Stimulated activated CD8-positive, alpha-beta memory T cell treated with anti-CD3 and anti-CD28 coated beads, Interleukin-15, amount 100 ng/mL, for 4 hours (primary cell): ENCODE measurements around the gene TMEM154.

Source experiments
- DNase-seq, 2 donors: peaks; one replicate each; pipeline ENCODE4 v3.0.0-alpha.2; 2020; ENCODE audit warnings: low read depth in 2 of 2

Gene TMEM154

DNA sequence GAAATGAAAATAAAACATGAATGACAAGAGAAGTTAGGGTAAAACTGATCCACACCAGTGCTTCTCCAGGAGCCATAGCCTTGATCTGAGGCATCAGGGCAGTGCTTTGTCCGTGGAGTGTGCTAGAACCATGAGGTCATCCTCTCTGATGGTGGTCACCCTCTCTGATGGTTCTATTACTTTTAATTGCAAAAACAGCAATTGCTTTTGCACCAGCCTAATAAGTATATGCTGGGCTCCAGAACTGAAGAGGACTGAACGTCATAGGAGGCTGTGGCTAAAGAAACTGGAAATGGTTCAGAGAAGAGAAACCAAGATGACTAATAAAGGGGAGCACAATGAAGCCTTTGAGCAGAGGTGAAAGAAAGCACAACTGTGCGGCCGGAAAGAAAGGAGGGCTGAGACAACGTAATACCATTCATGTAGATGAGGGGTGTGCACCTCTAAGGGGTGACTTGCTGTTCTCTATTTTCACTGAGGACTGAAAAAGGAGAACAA lies 17.0 kb upstream of the TMEM154 start:
- peak; percentile 7 to 16 for DNase-seq

DNA sequence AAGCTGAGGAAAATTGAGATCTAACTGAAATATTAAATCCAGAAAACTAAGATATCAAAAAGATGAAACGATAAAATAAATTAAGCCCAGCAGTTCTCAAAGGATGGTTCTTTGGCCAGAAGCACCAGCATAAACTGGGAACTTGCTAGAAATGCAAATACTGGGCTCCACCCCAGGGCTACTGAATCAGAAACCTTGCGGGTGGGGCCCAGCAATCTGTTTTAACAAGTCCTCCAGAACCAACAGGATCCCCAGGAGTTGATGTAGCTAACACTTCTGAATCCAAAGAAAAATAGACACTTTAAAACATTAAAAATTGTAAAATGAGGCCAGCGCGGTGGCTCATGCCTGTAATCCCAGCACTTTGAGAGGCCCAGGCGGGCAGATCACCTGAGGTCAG lies 14.1 kb upstream of the TMEM154 start:
- DNase-seq: no peak

DNA sequence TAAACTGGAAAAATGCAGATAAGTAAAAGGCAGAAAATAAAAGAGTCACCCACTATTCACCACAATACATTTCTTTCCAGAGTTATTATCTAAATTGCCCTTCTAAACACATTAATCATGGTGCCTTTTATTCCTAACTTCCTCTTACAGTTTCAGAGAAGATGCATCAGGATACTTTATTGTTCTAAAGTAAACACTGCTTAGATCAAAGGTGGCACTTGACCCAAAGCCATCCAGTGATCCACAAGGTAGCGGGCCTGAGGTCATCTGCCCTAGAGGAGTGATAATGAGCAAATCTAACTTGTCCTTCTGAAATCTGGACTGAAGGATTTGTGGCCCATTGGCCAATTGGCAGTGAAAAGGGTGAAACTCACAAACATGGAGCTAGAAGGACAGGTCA lies 12.0 kb upstream of the TMEM154 start:
- DNase-seq: no peak

DNA sequence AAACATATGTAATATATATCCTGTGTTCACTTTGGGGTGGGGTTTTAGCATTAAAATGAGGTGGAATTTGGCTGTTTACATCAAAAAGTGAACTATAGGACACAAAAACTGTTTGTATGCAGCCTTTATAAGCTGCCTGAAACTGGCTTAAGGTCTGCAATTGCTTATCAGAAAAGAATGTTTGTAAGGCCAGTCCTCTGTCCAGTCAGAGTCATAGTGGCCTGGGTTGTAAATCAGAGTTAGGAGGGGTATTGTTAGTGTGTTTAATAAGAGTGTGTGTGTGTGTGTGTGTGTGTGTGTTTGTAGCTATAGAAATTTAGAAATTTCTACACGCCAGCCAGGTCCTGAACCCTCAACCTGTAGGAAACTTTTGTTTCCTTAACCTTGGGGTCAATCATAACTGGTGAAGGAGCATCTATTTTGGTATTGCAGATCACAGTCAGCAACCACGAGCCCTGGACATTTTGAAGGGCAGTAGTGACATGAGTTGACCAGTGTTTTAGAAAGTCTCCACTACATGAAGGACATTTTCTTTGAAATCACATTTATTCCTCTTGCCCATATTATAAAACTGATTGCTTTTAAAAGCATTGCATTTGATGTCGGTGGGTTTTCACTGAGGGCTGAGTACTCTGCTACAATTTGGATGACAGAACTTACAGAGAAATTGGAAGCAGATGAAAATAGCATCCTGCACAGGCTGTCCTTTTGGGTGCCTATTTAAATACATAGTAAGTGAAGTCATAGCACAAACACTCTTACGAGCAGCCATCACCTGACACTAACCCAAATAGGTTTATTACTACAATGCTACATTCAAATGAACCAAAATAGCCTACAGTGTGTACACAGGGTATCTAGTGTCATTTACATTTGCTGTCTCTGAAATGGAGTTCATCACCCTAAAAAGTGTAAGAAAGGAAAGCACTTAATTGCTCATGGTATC lies 11.2 kb upstream of the TMEM154 start:
- DNase-seq: no peak

DNA sequence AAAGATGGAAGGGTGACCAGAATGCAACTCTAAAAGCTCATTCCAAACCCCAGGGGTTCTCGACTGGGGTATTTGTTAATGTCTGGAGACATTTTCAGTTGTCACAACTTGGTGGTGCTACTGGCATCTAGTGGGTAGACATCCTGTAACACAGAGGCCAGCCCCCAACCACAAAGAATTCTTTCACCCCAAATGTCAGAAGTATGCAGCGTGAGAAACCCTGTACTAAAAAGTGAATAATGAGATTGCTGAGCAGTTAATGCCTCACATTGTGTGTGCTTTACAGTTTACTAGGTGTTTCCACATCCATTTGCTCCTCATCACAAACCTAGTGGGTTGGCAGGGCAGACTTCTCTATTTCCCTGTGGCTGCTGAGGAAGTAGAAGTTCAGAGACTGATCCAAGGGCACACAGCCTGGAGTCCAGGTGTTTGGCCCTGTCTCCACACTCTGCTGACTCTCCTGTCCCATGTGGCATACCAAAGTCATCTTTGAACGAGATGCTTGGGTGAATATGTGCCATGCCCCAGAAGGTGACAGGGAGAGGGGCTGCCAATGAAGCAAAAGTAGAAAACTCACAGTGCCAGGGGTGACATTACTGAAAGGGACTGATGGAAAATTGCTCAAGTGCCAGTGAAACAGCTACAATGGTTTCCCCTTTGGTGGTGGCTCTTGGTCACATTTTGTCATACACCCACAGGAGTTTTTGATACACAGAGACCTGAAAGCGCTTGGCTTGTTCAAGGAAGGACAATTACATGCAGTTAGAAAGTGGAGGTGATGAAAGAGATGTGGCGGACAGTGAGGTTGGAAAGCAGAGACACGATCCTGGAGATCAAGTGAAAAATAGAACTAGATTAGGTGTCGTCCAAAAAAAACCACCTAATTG lies 10.1 kb upstream of the TMEM154 start:
- DNase-seq: no peak

DNA sequence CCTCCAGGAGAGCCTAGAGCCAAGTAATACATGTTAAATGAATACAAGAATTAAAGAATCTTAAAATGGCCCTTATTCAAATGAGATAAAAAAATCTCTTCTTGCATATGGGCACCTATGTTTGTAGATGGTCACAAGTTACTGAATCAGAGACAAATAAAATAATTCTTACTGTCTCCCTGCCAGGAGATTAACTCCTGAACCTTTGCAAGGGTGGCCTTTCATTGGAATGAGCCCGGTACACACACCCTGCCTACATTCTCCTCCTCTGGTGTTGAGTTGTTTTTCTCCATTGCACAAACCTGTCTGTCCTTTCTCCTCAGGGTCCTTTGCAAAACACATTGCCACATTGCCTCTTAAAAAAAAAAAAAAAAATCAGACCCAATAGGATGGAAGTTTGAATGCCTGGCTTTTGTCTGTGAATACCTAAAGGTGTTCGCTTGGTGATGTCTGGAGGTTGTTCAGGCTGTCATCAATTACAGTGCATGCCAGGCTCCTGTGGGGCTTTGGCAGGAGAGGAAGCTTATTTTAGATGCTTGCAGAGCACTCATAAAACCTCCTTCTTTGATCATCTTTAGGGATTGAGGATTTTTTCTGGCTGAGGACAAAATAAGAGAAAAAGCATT lies 8.3 kb upstream of the TMEM154 start:
- DNase-seq: no peak

DNA sequence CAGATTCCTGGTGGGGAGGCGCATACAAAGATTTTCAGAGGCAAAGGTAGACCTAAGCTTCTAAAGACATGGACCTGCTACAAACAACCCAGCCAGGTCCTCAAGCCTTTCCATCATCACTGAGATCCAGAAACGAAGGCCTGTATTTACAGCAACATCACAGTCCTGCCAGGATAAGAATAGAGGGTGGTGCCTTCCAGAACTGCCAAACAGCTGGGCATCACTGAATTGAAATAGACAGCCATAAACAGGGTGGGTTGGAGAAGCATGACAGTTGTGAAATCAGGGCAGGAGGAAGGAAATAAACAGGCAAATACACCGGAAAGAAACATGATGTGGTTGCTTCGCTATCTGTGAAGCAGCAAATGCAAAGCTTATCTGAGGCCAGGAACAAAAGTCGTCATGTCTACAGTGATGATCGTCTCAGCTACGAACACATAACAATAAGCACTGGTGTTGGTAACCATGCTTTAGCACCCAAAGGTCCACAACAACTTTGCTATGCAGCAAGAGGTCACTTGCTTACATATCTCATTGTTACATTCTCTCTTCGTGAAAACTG lies 6.7 kb upstream of the TMEM154 start:
- no peak for DNase-seq

DNA sequence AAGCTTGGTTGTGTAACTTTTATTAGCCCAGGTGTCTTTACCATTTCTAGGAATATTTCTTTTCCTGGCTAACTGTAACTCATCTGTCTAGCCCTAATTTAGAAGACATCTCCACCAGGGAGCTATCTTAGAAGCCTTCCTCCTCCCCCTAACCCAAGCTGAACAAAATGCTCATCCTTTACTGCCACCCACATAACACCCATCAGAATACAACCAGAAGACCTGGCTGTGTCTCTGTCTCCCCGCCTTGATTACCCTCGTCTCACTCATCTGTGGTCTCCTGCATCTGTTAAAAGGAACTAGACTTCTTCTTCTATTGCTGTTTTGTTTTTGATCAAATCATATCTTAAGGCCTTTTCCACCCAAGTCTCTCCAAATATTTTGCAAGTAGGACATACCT lies 4.8 kb upstream of the TMEM154 start:
- no peak for DNase-seq

DNA sequence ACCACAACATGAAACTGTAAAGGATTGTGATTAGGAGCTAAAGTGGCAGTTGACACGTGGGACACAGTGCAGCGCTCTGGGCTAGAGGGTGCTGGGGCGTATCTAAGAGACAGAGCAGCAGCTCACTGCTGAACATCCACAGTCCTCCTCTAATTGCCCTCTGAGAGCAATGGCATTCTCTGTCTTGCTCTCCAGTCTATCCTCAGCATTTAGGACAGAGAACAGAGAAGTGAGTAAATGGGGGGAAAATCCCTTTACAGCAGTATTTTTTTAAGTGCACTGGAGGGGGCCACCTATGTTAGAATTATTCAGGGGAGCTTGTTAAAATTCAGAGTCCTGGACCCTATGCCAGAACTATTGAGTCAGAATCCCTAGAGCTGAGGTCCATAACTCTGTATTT lies 4.2 kb upstream of the TMEM154 start:
- no peak for DNase-seq

DNA sequence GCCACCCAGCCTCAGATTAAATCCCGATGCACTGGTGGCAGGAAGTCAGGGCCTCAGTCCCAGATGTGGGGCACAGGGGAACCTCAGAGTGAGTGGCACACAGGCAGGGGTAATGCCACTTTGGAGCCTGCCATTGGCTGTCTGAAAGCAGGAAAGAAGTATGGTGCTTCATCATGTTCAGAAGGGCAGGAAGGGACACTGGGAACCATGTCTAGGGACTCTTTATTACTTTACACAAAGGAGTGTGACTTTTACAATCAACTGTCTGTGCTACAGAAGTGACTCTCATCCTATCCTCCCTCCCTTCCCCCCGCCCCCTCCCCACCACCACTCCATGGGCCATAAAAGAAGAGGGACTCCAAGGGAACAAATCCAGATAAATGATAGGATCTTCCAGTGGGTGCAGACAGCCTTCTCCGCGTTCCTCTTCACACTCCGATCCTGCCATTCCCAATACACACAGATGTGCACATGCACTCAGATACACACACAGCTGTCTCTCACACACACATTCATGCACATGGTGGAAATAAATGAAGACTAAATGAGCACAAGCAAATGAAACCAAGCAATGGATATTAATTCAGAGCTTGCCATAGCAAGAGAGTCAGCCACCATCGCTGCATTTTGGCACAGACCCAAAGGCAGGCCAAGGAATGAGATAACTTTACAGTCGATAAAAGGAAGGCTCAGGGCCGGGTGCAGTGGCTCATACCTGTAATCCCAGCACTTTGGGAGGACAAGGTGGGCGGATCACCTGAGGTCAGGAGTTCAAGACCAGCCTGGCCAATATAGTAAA lies 2.5 kb upstream of the TMEM154 start:
- DNase-seq: no peak

DNA sequence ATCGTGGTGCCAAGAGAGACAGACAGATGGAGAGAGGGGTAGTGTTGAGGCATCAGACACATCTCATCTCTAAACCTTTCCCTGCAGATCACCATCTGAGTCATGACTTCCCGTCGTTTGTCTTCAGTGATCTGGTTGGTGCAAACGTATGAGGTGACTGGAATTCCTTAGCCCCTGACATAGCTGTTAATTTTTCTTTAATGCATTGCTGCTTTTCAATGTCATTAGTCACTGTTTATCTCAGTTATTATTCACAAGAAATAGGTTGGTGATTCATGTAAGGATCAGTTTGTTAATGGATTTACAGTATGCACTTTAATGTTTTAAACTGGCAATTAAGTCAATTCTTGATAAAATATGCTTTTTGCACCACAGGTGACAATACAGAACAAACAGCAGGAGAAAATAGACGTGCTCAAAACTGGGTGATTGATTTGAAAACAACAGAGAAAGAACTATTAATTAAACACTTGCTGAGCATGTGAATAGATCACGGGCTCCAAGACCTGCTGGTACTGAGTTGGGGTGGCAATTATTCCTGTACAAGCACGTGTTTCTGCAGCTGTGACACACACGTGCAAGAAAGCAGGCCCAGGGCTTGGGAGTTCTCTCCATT lies 1.3 kb upstream of the TMEM154 start:
- DNase-seq: no peak

DNA sequence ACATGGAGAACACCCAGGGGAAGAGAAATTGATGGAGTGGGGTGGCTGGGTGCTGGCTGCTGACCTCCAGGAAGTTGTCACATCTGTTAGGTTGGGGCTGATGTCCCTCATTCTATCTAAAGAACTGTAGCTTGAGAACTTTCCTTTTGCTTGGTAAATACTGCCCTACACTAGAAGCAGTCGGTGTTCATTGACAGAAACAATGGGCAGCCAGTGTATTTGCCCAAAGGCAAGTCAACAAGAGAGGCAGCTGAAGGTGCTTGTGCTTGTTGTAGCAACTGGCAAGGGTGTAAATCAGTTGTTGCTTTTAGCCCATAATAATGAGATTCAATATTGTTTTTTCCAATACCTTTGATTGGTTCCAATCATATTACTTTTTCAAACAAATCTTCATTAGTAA lies 956 bp downstream of the TMEM154 start:
- no peak for DNase-seq

DNA sequence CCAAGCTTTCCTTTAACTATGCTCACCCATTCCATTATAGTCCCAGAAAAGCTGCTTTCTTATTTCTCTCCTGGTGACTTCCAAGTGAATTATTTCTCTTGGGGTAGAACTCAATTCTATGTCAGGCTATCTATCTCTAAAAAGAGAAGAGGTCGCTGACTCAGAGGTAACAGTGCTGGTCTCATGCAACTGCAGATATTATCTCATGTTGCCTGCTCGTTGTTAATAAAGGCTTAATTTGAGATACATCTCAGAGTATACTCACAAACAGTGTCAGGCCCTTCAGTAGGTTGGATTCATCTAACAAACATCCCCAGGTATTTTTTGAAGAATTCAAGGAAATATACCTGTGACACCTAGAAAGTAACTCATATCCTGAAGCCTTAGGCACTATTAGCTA lies 2.7 kb downstream of the TMEM154 start:
- no peak for DNase-seq

DNA sequence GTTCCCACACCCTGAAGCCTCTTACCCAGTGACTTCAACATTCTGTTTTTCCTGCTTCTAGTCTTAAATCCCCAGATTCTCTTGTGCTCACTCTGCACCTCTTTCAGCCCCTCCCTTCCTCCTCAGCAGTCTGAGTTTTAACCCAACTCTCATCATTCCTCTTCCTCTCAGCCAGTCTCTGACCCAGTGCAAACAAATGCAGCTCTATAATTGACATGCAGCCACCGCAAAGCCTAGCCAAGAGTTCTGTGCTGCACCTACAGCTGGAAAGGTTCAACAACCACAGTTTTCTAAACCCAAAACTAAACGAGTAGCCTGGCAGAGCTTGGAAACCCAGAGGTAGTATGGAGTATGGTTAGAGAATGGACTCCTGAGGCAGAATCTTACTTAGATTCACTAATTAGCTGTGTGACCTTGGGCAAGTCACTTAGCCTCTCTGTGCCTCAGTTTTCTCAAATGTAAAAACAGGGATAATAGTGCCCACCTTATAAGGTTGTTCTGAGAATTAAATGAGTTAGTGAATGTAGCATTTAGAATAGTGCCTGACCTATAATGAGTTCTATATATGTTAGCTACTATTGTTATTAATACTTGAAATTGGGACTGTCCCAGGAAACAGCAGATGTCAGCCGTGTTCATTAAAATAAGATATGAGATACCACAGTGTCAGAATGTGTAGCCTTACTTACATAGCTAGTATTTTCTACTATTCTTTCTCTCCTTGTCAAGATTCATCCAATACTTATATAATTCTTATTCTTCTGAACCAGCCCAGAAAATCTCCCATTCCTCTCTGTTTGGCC lies 3.5 kb downstream of the TMEM154 start:
- DNase-seq: no peak

DNA sequence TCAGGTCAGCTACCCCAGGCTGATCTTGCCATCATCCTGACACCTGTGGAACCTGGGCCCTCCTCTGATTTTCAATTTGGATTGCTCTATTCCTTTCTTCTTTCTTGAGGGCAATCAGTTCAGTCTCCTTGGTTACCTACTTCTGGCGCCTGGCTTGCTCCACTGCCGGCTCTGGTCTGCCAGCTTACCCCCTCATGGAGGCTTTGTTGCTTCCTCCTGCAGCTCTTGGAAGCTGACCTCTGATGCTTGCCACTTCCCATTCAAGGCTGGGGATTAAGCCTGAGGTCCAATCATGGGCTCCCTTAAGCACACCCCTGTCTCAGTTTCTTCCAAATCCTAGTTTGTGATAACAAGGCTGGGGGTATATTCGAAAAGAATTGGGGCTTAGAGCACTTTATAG lies 5.4 kb downstream of the TMEM154 start:
- DNase-seq: no peak

DNA sequence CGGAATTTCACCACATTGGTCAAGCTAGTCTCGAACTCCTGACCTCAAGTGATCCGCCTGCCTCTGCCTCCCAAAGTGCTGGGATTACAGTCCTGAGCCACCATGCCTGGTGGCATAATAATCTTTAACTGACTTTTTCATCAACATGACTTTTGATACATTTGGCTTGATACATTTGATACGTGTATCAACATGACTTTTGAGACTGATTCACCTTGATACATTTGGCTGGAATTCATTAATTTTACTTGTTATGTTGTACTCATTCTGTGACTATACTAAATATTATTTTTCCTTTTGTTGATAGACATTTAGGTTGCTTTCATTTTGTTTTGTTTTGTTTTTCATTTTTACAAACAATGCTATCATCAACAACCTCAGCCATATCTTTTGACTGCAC lies 6.3 kb downstream of the TMEM154 start:
- no peak for DNase-seq

DNA sequence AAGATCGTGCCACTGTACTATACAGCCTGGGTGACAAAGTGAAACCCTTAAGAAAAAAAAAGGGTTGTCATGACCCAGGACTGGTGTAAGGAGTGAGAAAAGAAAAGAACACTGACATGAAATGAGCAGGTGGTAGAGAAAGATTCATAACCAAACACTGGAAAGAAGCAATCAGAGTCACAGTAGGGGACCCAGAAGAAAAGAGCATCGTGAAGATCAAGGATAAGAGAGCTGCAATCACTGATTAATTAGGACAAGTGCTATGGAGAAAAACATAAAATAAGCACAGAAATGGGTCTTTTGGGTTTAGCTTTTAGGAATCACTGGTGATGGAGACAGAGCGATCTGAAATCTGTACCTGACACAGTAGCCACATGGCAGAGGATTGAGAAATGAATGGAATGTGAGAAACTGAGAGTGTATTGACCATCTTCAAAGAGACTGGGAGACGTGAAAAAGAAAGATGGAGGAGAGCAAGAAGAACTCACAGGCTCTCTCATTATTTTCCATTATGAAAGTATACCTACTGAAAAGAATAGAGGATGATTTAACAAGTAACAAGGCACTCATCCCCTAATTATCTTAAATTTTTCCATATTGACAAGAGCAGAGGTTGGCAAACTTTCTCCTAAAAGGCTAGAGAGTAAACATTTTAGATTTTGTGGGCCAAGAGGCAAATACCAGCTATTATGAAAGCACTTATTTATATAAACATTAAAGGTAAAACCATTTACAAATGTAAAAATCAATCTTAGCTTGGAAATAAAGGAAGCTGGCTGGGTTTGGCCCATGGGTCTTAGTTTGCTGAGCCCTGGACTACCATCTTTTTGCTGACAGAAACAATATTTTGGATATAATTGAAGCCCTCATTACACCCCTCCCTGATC lies 7.3 kb downstream of the TMEM154 start:
- DNase-seq: no peak

DNA sequence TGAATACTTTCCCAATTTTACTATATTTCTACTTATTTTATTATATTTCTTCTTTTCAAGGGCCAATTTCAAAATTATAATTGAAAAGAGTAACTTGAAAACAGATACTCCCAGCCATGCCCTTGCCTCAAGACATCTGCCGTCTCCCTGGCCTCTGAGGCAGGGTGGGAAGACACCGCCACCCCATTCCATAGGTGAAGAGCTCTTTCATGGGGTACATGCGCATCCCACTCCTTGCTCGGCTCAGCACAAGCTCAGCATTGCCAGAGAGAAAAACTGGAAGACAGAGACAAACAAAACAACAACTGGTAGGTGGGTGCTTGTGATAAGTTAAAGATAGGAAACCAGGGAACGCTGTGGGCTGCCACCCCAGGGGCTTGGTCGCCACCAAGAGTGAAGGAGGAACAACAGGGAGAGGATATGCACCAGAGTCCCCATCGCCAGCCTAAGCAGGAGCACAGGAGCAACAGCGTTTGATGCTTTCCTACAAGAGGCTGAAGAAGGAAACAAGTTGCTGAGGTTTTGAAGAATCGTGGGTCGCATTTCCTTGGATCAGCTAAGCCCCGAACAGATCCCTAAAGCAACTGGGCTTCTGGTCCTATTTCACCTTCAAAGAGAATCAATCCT lies 11.3 kb downstream of the TMEM154 start:
- DNase-seq: no peak
